BE2C (cell line): Measurements from ENCODE around the gene ATCAY.

ENCODE experiments used
- DNase-seq: peaks from one replicate; pipeline ENCODE4 v3.0.0-alpha.2; 2020
- H3K27me3 ChIP-seq: fragments of 250-450 bp; sonication (Bioruptor Pico); 2 replicates; pipeline ENCODE4 v1.5.1; 2020; ENCODE audit warnings: mild to moderate bottlenecking
- H3K36me3 ChIP-seq: fragments of 250-450 bp; sonication (Bioruptor Pico); 2 replicates; pipeline ENCODE4 v1.5.1; 2020; ENCODE audit warnings: mild to moderate bottlenecking
- H3K4me1 ChIP-seq: fragments of 250-450 bp; sonication (Bioruptor Pico); 2 replicates; pipeline ENCODE4 v1.5.1; 2020
- H3K4me3 ChIP-seq: 2 replicates; pipeline ENCODE4 v1.5.1; 2011; ENCODE audit warnings: low read depth, low read length
- H3K9me3 ChIP-seq: fragments of 250-450 bp; sonication (Bioruptor Pico); 2 replicates; pipeline ENCODE4 v1.5.1; 2020
- CTCF ChIP-seq: IDR thresholded peaks from 2 replicates; pipeline ENCODE4 v1.5.1; 2012; ENCODE audit warnings: mild to moderate bottlenecking, low read depth, low read length

ATCAY gene

GRCh38 chr19:3969435-3970312, 89.2 kb downstream of the ATCAY start:
- TF ChIP-seq CTCF: peak; percentile 30; the same call in 1 of the 2 replicates

DNA sequence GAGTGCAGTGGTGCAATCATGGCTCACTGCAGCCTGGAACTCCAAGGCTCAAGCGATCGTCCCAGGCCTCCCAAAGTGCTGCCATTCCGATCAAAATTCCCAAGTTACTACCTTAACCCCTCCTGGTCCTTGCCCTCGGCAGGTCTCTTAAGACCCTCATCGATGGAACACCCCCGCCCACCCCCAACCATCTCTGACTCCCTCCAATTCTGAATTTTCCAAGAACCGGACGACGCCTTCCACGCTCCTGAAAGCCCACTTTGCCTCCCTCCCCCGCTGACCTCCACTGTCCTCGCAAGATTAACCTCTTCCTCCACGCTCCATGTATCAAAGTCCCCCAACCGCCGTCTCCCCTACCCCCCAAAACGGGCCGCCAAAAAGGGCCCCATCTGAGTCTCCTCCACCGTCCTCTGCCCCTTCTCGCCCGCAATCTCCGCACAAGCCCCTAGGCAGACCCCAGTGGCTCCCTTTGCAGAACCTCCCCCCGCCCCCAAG, 89.9 kb downstream of the ATCAY start:
- no peak for DNase-seq
- TF ChIP-seq CTCF: no peak
- Histone ChIP-seq H3K4me1 (no peaks in the 10 kb centered on the region), H3K4me3 (peak overlapping the region; percentile 87), H3K9me3 (no peaks in the 10 kb centered on the region), H3K36me3 (peaks cover 40% of the 10 kb centered on the region), H3K27me3 (no peaks in the 10 kb centered on the region)

More at GRCh38 chr19:3969435-3970312, 89.2 kb downstream of the ATCAY start:
- H3K4me3 ChIP-seq: peak overlapping the region; percentile 87
- H3K4me1 ChIP-seq: no peaks in the 10 kb centered on the region
- H3K9me3 ChIP-seq: no peaks in the 10 kb centered on the region
- no peaks in the 10 kb centered on the region for H3K27me3 ChIP-seq
- DNase-seq: no peak
- H3K36me3 ChIP-seq: peaks cover 43% of the 10 kb centered on the region

GRCh38 chr19:3970808-3971598, 90.5 kb downstream of the ATCAY start, which contains the start of gene DAPK3:
TSS of gene DAPK3 (minus strand) at chr19:3971099. CDS start at chr19:3969735, 1,364 bp downstream.
- Histone ChIP-seq H3K9me3 (no peaks in the 10 kb centered on the region), H3K4me3 (peak within 1 kb of the TSS; percentile 87), H3K27me3 (no peaks in the 10 kb centered on the region), H3K36me3 (peaks cover 40% of the 10 kb centered on the region), H3K4me1 (no peaks in the 10 kb centered on the region)
- peak; percentile 98 for DNase-seq
- TF ChIP-seq CTCF: no peak

DNA sequence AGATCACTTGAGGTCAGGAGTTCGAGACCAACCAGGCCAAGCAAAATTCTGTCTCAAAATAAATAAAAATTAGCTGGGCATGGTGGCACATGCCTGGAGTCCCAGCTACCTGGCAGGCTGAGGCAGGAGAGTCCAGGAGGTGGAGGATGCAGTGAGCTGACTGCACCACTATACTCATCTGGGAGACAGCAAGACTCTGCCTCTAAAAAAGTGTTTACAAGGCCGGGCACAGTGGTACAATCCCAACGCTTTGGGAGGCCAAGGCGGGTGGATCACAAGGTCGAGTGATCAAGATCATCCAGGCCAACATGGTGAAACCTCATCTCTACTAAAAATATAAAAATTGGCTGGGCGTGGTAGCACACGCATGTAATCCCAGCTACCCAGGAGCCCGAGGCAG, 94.7 kb downstream of the ATCAY start:
- peaks cover 13% of the 10 kb centered on the region for H3K4me1 ChIP-seq
- H3K9me3 ChIP-seq: no peaks in the 10 kb centered on the region
- peaks cover 56% of the 10 kb centered on the region for H3K36me3 ChIP-seq
- no peak for TF ChIP-seq CTCF
- H3K4me3 ChIP-seq: no peak overlapping the region
- no peak for DNase-seq
- H3K27me3 ChIP-seq: no peaks in the 10 kb centered on the region

DNA sequence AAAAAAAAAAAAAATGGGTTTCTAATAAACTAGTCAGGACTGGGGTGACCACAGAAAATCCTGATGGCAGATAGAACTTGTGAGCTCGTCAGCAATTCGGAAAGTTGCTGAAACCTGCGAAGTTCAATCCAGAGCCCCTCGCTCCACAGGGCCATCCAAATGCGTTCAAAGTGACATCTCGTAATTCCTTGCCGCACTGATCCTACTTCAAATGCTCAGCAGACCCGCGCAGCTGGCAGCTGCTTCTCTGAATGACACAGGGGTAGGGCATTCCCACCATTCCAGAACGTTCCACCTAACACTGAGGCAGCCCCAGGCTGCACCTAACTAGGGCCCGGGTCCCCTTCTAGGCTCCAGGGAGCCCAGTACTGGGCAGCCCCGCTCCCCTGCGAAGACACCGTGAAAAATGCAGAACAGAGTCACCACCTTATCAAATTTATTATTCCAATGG, 95.2 kb downstream of the ATCAY start:
- Histone ChIP-seq H3K27me3 (no peaks in the 10 kb centered on the region), H3K4me1 (peaks cover 13% of the 10 kb centered on the region)

More for the DNA sequence above, 95.2 kb downstream of the ATCAY start:
- peaks cover 61% of the 10 kb centered on the region for H3K36me3 ChIP-seq
- H3K4me3 ChIP-seq: no peak overlapping the region
- no peaks in the 10 kb centered on the region for H3K9me3 ChIP-seq
- no peak for TF ChIP-seq CTCF
- no peak for DNase-seq
